Common myeloid progenitor, CD34-positive (primary cell): Measurements from ENCODE around the gene OR10A2.
"Not testable (repeated sequence)": the region's sequence is repeated elsewhere in the genome, so short reads cannot be mapped to it uniquely, and the experiment has no call there.

Source experiments
- CTCF ChIA-PET: fragments of 350-600 bp; sonication (Branson Sonifier 250); formaldehyde crosslinking; loops from one replicate; lab custom pipeline; 2021; ENCODE audit warnings: antibody characterized with exemption; lab: Charles Lee
- POLR2A ChIA-PET: fragments of 350-600 bp; sonication (Branson Sonifier 250); formaldehyde crosslinking; loops from one replicate; lab custom pipeline; 2021; ENCODE audit warnings: antibody characterized with exemption; lab: Charles Lee
- DNase-seq, 3 donors: peaks; one replicate each; pipeline versions ENCODE4 v3.0.0 to v3.0.0-alpha.2; 2013
- H3K27ac ChIP-seq, 2 experiments: 1 replicate in 1 of 2; 2 replicates in 1 of 2; pipeline ENCODE4 v1.7.0; 2013; ENCODE audit warnings: inconsistent platforms in 2 of 2, low read length in 2 of 2, mild to moderate bottlenecking in 2 of 2, low read depth in 1 of 2, moderate library complexity in 1 of 2; ENCODE audit not compliant: severe bottlenecking in 2 of 2, insufficient read depth in 1 of 2, poor library complexity in 1 of 2
- H3K27me3 ChIP-seq, 5 experiments: replicated peaks in 2 of 5; 1 replicate in 3 of 5; 2 replicates in 2 of 5; pipeline versions ENCODE4 v1.6.1 to v1.7.0; 2013; ENCODE audit warnings: low read length in 4 of 5, mild to moderate bottlenecking in 2 of 5, moderate library complexity in 2 of 5, inconsistent platforms in 1 of 5; ENCODE audit not compliant: insufficient read depth in 5 of 5, control insufficient read depth in 4 of 5
- H3K36me3 ChIP-seq, 4 experiments: 1 replicate in 2 of 4; 2 replicates in 2 of 4; pipeline versions ENCODE4 v1.6.1 to v1.7.0; 2013; ENCODE audit warnings: low read length in 3 of 4, control low read depth in 1 of 4, mild to moderate bottlenecking in 1 of 4; ENCODE audit not compliant: control insufficient read depth in 4 of 4, insufficient read depth in 4 of 4
- H3K4me1 ChIP-seq, 4 experiments: 1 replicate in 3 of 4; 2 replicates in 1 of 4; pipeline versions ENCODE4 v1.6.1 to v1.7.1; 2013; ENCODE audit warnings: low read length in 3 of 4, mild to moderate bottlenecking in 3 of 4, control low read depth in 1 of 4, inconsistent platforms in 1 of 4, moderate library complexity in 1 of 4; ENCODE audit not compliant: control insufficient read depth in 4 of 4, insufficient read depth in 4 of 4; ENCODE audit errors: control extremely low read depth in 1 of 4
- H3K4me3 ChIP-seq, 7 experiments: 1 replicate in 4 of 7; 2 replicates in 3 of 7; pipeline versions ENCODE4 v1.5.1 to v1.7.0; 2013; ENCODE audit warnings: mild to moderate bottlenecking in 7 of 7, low read length in 6 of 7, moderate library complexity in 6 of 7, inconsistent platforms in 2 of 7, low read depth in 2 of 7, control low read depth in 1 of 7; ENCODE audit not compliant: insufficient read depth in 4 of 7, control insufficient read depth in 1 of 7; ENCODE audit errors: extremely low read depth in 1 of 7
- H3K9me3 ChIP-seq, 5 experiments: 1 replicate in 4 of 5; 2 replicates in 1 of 5; pipeline versions ENCODE4 v1.6.1 to v1.7.1; 2013; ENCODE audit warnings: low read length in 4 of 5, mild to moderate bottlenecking in 2 of 5, inconsistent platforms in 1 of 5, low read depth in 1 of 5, moderate library complexity in 1 of 5; ENCODE audit not compliant: control insufficient read depth in 4 of 5, insufficient read depth in 2 of 5; ENCODE audit errors: control extremely low read depth in 1 of 5
- WGBS: methylation state at CpG from one replicate; pipeline ENCODE4 v1.1.5; 2013; ENCODE audit not compliant: insufficient coverage; 5-methylcytosine and 5-hydroxymethylcytosine counted together

OR10A2 gene

DNA sequence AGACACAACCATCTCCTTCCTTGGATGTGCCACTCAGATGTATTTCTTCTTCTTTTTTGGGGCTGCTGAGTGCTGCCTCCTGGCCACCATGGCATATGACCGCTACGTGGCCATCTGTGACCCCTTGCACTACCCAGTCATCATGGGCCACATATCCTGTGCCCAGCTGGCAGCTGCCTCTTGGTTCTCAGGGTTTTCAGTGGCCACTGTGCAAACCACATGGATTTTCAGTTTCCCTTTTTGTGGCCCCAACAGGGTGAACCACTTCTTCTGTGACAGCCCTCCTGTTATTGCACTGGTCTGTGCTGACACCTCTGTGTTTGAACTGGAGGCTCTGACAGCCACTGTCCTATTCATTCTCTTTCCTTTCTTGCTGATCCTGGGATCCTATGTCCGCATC lies 14.1 kb downstream of the OR10A2 start:
- Histone ChIP-seq H3K27me3 (no peaks in the 10 kb centered on the region), H3K4me1 (no peaks in the 10 kb centered on the region), H3K36me3 (no peaks in the 10 kb centered on the region), H3K27ac (no peak overlapping the region), H3K9me3 (peaks cover 0 to 4% (median 0%) of the 10 kb centered on the region in 5 experiments), H3K4me3 (no peak overlapping the region)
- CTCF ChIA-PET, result no interaction called here
- WGBS, result 97% methylated on average over 3 of the region's 3 CpGs
- POLR2A ChIA-PET, result no interaction called here
- no peak for DNase-seq

- Histone ChIP-seq H3K27ac (no peak overlapping the region), H3K4me1 (no peaks in the 10 kb centered on the region), H3K36me3 (no peaks in the 10 kb centered on the region), H3K4me3 (no peak overlapping the region), H3K9me3 (no peaks in the 10 kb centered on the region), H3K27me3 (peaks cover 0 to 3% (median 2%) of the 10 kb centered on the region in 5 experiments)
- ChIA-PET CTCF (no interaction called here), POLR2A (no interaction called here)
- no peak for DNase-seq
These were observed 19.9 kb downstream of the OR10A2 start for GRCh38 chr11:6882751-6883150.

- not testable (repeated sequence) for H3K27ac ChIP-seq
These were observed 24.9 kb downstream of the OR10A2 start for GRCh38 chr11:6887711-6888110.

GRCh38 chr11:6888830-6889229 lies 26.0 kb downstream of the OR10A2 start:
- no peak overlapping the region for H3K27ac ChIP-seq
- no peaks in the 10 kb centered on the region for H3K4me1 ChIP-seq
- peaks cover 0 to 3% (median 0%) of the 10 kb centered on the region in 5 experiments for H3K9me3 ChIP-seq
- 100% methylated on average over 2 of the region's 4 CpGs for WGBS
- POLR2A ChIA-PET, result no interaction called here
- H3K4me3 ChIP-seq, result no peak overlapping the region
- DNase-seq, result no peak
- CTCF ChIA-PET, result no interaction called here
- H3K36me3 ChIP-seq, result no peaks in the 10 kb centered on the region
- peaks cover 0 to 3% (median 0%) of the 10 kb centered on the region in 5 experiments for H3K27me3 ChIP-seq

More at GRCh38 chr11:6887711-6888110, 24.9 kb downstream of the OR10A2 start:
- H3K9me3 ChIP-seq, POLR2A ChIA-PET, H3K36me3 ChIP-seq, H3K4me1 ChIP-seq, CTCF ChIA-PET, DNase-seq, H3K27me3 ChIP-seq, H3K4me3 ChIP-seq: not testable (repeated sequence)
- no CpG with 5 or more reads among the region's 5 CpGs for WGBS

GRCh38 chr11:6889835-6890234 lies 27.0 kb downstream of the OR10A2 start:
- no peak overlapping the region for H3K27ac ChIP-seq
- no peak overlapping the region for H3K4me3 ChIP-seq
- POLR2A ChIA-PET, result no interaction called here
- no peaks in the 10 kb centered on the region for H3K36me3 ChIP-seq
- no peaks in the 10 kb centered on the region for H3K4me1 ChIP-seq
- no CpG with 5 or more reads among the region's 1 CpG for WGBS
- peaks cover 0 to 3% (median 0%) of the 10 kb centered on the region in 5 experiments for H3K27me3 ChIP-seq
- no peak for DNase-seq
- CTCF ChIA-PET, result no interaction called here
- peaks cover 0 to 3% (median 0%) of the 10 kb centered on the region in 5 experiments for H3K9me3 ChIP-seq

GRCh38 chr11:6892400-6892799 lies 29.5 kb downstream of the OR10A2 start, which contains the start of gene OR2D2:
Gene OR2D2 (minus strand): TSS chr11:6892500. CDS start chr11:6892500, 0 bp downstream.
- POLR2A ChIA-PET, result no interaction called here
- Histone ChIP-seq H3K4me3 (no peak within 1 kb of the TSS), H3K9me3 (peaks cover 0 to 3% (median 0%) of the 10 kb centered on the region in 5 experiments), H3K27ac (no peak within 1 kb of the TSS), H3K36me3 (no peaks in the 10 kb centered on the region), H3K4me1 (no peaks in the 10 kb centered on the region), H3K27me3 (no peaks in the 10 kb centered on the region)
- WGBS, result 100% methylated on average over 2 of the region's 2 CpGs
- CTCF ChIA-PET, result no interaction called here
- DNase-seq, result no peak

- POLR2A ChIA-PET, result no interaction called here
- Histone ChIP-seq H3K9me3 (no peaks in the 10 kb centered on the region), H3K4me3 (no peak overlapping the region), H3K36me3 (no peaks in the 10 kb centered on the region), H3K27ac (no peak overlapping the region), H3K4me1 (no peaks in the 10 kb centered on the region), H3K27me3 (no peaks in the 10 kb centered on the region)
- DNase-seq, result no peak
- CTCF ChIA-PET, result no interaction called here
These were observed 31.2 kb downstream of the OR10A2 start for GRCh38 chr11:6894097-6894496.
